HCT116 (cell line): ENCODE results near the gene AKAP9. TPM values are rescaled to one million over a fixed set of nuclear protein-coding genes. Genes with fewer than 3 reads are reported as not detected.

Experiments
- ATAC-seq: fragments of 200-7000 bp; cut with Tn5 transposase; 2 replicates; pipeline ENCODE4 v1.9.1; 2020; ENCODE audit warnings: mild to moderate bottlenecking, moderate library complexity
- BruUV-seq: library from RNA; stranded (reverse); fragments of 400-500 nt; replicated peaks from 2 replicates; lab custom pipeline; 2021; lab: Mats Ljungman, UMichigan
- CTCF ChIA-PET: fragments of 300-600 bp; sonication (Branson Sonifier 250); formaldehyde crosslinking; loops from one replicate; lab custom pipeline; 2021; ENCODE audit warnings: antibody characterized with exemption; lab: Charles Lee
- POLR2A ChIA-PET: fragments of 300-600, 350-600 bp; sonication (Branson Sonifier 250); formaldehyde crosslinking; loops from one replicate; lab custom pipeline; 2021; ENCODE audit warnings: antibody characterized with exemption; lab: Charles Lee
- RAD21 ChIA-PET, 2 experiments: fragments of 300-600 bp; sonication (Branson Sonifier 250); formaldehyde crosslinking; loops; one replicate each; lab custom pipeline; 2023; ENCODE audit warnings: low total read pairs in 2 of 2; ENCODE audit not compliant: uncharacterized antibody in 2 of 2, unreplicated experiment in 2 of 2, low non-redundant PET in 1 of 2; lab: Charles Lee
- DNase-seq: peaks from one replicate; pipeline ENCODE4 v3.0.0-alpha.2; 2010; ENCODE audit warnings: low read depth, low spot score
- H2AFZ ChIP-seq: fragments of 200-600 bp; shearing (Covaris generic), sonication (generic); 2 replicates; pipeline ENCODE4 v1.6.1; 2017; ENCODE audit warnings: low read depth, mixed run types, mixed read lengths, antibody characterized with exemption, low read length; ENCODE audit not compliant: poor library complexity, severe bottlenecking
- H3K27ac ChIP-seq: 2 replicates; pipeline ENCODE4 v1.5.1; 2012; ENCODE audit warnings: low read depth, low read length
- H3K27me3 ChIP-seq: fragments of 200-600 bp; sonication (generic); 2 replicates; pipeline ENCODE4 v1.6.1; 2016; ENCODE audit warnings: mixed run types, low read length, mixed read lengths; ENCODE audit not compliant: insufficient read depth
- H3K36me3 ChIP-seq, 2 experiments: fragments of 200-500 bp in 1 of 2; fragments of 200-600 bp in 1 of 2; sonication (Bioruptor generic) in 1 of 2; sonication (generic) in 1 of 2; 2 replicates each; pipeline versions ENCODE4 v1.5.1 to v1.6.1; 2014 to 2016; ENCODE audit warnings: low read length in 2 of 2, inconsistent platforms in 1 of 2, mixed read lengths in 1 of 2, mixed run types in 1 of 2; ENCODE audit not compliant: insufficient read depth in 2 of 2, control insufficient read depth in 1 of 2
- H3K4me1 ChIP-seq, 2 experiments: fragments of 200-600 bp in 1 of 2; sonication (generic) in 1 of 2; 2 replicates each; pipeline versions ENCODE4 v1.5.1 to v1.6.1; 2012 to 2017; ENCODE audit warnings: low read length in 2 of 2, inconsistent platforms in 1 of 2, mild to moderate bottlenecking in 1 of 2, mixed read lengths in 1 of 2, mixed run types in 1 of 2, moderate library complexity in 1 of 2; ENCODE audit not compliant: insufficient read depth in 2 of 2, control insufficient read depth in 1 of 2
- H3K4me2 ChIP-seq: fragments of 200-600 bp; sonication (generic); 2 replicates; pipeline ENCODE4 v1.6.1; 2017; ENCODE audit warnings: mixed run types, low read length, mixed read lengths
- H3K4me3 ChIP-seq, 2 experiments: fragments of 200-600 bp in 1 of 2; sonication (generic) in 1 of 2; replicated peaks in 1 of 2; 2 replicates each; pipeline ENCODE4 v1.5.1; 2011 to 2016; ENCODE audit warnings: low read length in 2 of 2, control low read depth in 1 of 2, low read depth in 1 of 2, mild to moderate bottlenecking in 1 of 2, mixed read lengths in 1 of 2, mixed run types in 1 of 2
- H3K79me2 ChIP-seq: fragments of 200-600 bp; sonication (generic); 2 replicates; pipeline ENCODE4 v1.6.1; 2017; ENCODE audit warnings: mild to moderate bottlenecking, mixed run types, low read length, moderate library complexity, mixed read lengths; ENCODE audit not compliant: insufficient read depth
- H3K9ac ChIP-seq: fragments of 200-600 bp; sonication (generic); 2 replicates; pipeline ENCODE4 v1.6.1; 2016; ENCODE audit warnings: low read length, mixed read lengths
- H3K9me2 ChIP-seq: fragments of 200-600 bp; sonication (generic), shearing (Covaris generic); 2 replicates; pipeline ENCODE4 v1.6.1; 2017; ENCODE audit warnings: mixed run types, mild to moderate bottlenecking, moderate library complexity; ENCODE audit not compliant: insufficient read depth
- H3K9me3 ChIP-seq, 2 experiments: fragments of 200-500 bp in 1 of 2; fragments of 200-600 bp in 1 of 2; sonication (Bioruptor generic) in 1 of 2; sonication (generic) in 1 of 2; 2 replicates each; pipeline ENCODE4 v1.6.1; 2014 to 2017; ENCODE audit warnings: low read length in 2 of 2, mixed read lengths in 2 of 2, inconsistent platforms in 1 of 2, low read depth in 1 of 2, mild to moderate bottlenecking in 1 of 2, mixed run types in 1 of 2, moderate library complexity in 1 of 2; ENCODE audit not compliant: control insufficient read depth in 1 of 2, insufficient read depth in 1 of 2
- H4K20me1 ChIP-seq: fragments of 200-600 bp; sonication (generic), shearing (Covaris generic); 2 replicates; pipeline ENCODE4 v1.6.1; 2017; ENCODE audit warnings: mixed run types, mild to moderate bottlenecking, moderate library complexity; ENCODE audit not compliant: insufficient read depth
- CEBPB ChIP-seq: IDR thresholded peaks from 2 replicates; pipeline ENCODE4 v1.6.1; 2012; ENCODE audit warnings: low read depth
- EGR1 ChIP-seq: IDR thresholded peaks from 2 replicates; pipeline ENCODE4 v1.6.1; 2012; ENCODE audit warnings: low read depth
- EZH2 ChIP-seq: fragments of 200-600 bp; sonication (generic); IDR thresholded peaks from 2 replicates; pipeline ENCODE4 v1.6.1; 2017; ENCODE audit warnings: antibody characterized with exemption, mixed run types
- EZH2phosphoT487 ChIP-seq: fragments of 200-600 bp; IDR thresholded peaks from 2 replicates; pipeline ENCODE4 v1.6.1; 2018; ENCODE audit warnings: antibody characterized with exemption, borderline replicate concordance
- FOSL1 ChIP-seq: IDR thresholded peaks from 2 replicates; pipeline ENCODE4 v1.6.1; 2012; ENCODE audit warnings: low read depth
- JUND ChIP-seq: IDR thresholded peaks from 2 replicates; pipeline ENCODE4 v1.6.1; 2012
- MAX ChIP-seq: IDR thresholded peaks from 2 replicates; pipeline ENCODE4 v1.6.1; 2012
- POLR2AphosphoS5 ChIP-seq: IDR thresholded peaks from 2 replicates; pipeline ENCODE4 v1.6.1; 2011; ENCODE audit warnings: mild to moderate bottlenecking, low read depth, low read length, moderate library complexity
- REST ChIP-seq: IDR thresholded peaks from 2 replicates; pipeline ENCODE4 v1.6.1; 2012; ENCODE audit warnings: low read depth
- SIN3A ChIP-seq: IDR thresholded peaks from 2 replicates; pipeline ENCODE4 v1.6.1; 2012; ENCODE audit warnings: low read depth
- SP1 ChIP-seq: IDR thresholded peaks from 2 replicates; pipeline ENCODE4 v1.6.1; 2012; ENCODE audit warnings: low read depth
- TCF7L2 ChIP-seq: IDR thresholded peaks from 2 replicates; pipeline ENCODE4 v1.7.0; 2011; ENCODE audit warnings: borderline replicate concordance, inconsistent platforms; ENCODE audit not compliant: insufficient read depth, insufficient read length; ENCODE audit errors: extremely low read depth
- YY1 ChIP-seq: IDR thresholded peaks from 2 replicates; pipeline ENCODE4 v1.6.1; 2011; ENCODE audit warnings: low read length, low read depth, moderate library complexity, mild to moderate bottlenecking; ENCODE audit not compliant: insufficient replicate concordance; ENCODE audit errors: extremely low read depth
- ZFX ChIP-seq: fragments of 450-650 bp; IDR thresholded peaks from 2 replicates; pipeline ENCODE4 v1.6.1; 2017
- ZNF274 ChIP-seq: fragments of 200-500 bp; sonication (Bioruptor generic); IDR thresholded peaks from 2 replicates; pipeline ENCODE4 v1.6.1; 2014; ENCODE audit warnings: mild to moderate bottlenecking, low read depth, low read length, inconsistent platforms
- intact Hi-C: fragments of 100-400 bp; cut with micrococcal nuclease; formaldehyde crosslinking; loops from 2 replicates; pipeline ENCODE4 v1.10.0; 2022
- total RNA-seq: library from RNA; stranded (reverse); gene quantifications from one replicate; pipeline ENCODE4 v1.2.1, GENCODE V29; 2021; ENCODE audit not compliant: unreplicated experiment
- TF ChIP-seq, protein P1 (sequence below): IDR thresholded peaks from 2 replicates; pipeline ENCODE4 v1.6.1; 2011; ENCODE audit warnings: mild to moderate bottlenecking, low read length, moderate library complexity; ENCODE audit not compliant: insufficient replicate concordance; ENCODE audit errors: extremely low read depth
- TF ChIP-seq, protein P2 (sequence below): IDR thresholded peaks from 2 replicates; pipeline ENCODE4 v1.6.1; 2012

Gene AKAP9
- total RNA-seq, 1 experiment from 2014 or later: 32.6 TPM

DNA sequence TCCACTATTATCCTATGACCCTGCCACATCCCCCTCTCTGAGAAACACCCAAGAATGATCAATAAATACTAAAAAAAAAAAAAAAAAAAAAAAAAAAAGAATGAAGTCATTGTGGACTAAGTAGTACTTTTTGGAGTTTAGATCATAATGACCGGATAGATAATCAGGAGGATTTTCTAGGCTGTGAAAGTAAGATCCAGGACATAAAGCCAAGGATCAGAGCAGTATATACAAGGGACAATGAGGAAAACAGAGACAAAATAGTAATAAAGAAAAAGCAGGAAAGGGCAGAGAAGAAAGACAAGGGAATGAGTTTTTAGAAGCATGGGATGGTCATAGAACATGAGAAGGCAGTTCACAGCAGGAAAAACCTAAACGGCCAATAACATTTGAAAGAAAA, 87.6 kb downstream of the AKAP9 start:
- BruUV-seq: no TSS peak
- no peak overlapping the region for H3K27ac ChIP-seq
- no peak overlapping the region for H2AFZ ChIP-seq
- H3K9ac ChIP-seq: no peak overlapping the region
- no peak overlapping the region for H3K4me2 ChIP-seq
- ChIA-PET RAD21 (no interaction called here), POLR2A (no interaction called here), CTCF (no interaction called here)
- TF ChIP-seq SIN3A (no peak), CEBPB (no peak), JUND (no peak), YY1 (no peak), FOSL1 (no peak), REST (no peak), MAX (no peak), EGR1 (no peak), ZNF274 (no peak), POLR2AphosphoS5 (no peak), ZFX (no peak), TCF7L2 (no peak), EZH2phosphoT487 (no peak), SP1 (no peak), EZH2 (no peak)
- TF ChIP-seq, protein P1, sequence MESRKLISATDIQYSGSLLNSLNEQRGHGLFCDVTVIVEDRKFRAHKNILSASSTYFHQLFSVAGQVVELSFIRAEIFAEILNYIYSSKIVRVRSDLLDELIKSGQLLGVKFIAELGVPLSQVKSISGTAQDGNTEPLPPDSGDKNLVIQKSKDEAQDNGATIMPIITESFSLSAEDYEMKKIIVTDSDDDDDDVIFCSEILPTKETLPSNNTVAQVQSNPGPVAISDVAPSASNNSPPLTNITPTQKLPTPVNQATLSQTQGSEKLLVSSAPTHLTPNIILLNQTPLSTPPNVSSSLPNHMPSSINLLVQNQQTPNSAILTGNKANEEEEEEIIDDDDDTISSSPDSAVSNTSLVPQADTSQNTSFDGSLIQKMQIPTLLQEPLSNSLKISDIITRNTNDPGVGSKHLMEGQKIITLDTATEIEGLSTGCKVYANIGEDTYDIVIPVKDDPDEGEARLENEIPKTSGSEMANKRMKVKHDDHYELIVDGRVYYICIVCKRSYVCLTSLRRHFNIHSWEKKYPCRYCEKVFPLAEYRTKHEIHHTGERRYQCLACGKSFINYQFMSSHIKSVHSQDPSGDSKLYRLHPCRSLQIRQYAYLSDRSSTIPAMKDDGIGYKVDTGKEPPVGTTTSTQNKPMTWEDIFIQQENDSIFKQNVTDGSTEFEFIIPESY: no peak
- TF ChIP-seq, protein P2, sequence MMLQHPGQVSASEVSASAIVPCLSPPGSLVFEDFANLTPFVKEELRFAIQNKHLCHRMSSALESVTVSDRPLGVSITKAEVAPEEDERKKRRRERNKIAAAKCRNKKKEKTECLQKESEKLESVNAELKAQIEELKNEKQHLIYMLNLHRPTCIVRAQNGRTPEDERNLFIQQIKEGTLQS: no peak
- H3K4me3 ChIP-seq: no peak overlapping the region
- H4K20me1 ChIP-seq: no peaks in the 10 kb centered on the region
- H3K79me2 ChIP-seq: no peaks in the 10 kb centered on the region
- intact Hi-C loops: no loop called here
- no peaks in the 10 kb centered on the region for H3K9me2 ChIP-seq
- ATAC-seq: no peak
- H3K4me1 ChIP-seq: no peaks in the 10 kb centered on the region
- H3K9me3 ChIP-seq: no peaks in the 10 kb centered on the region
- H3K36me3 ChIP-seq: peaks cover 0 to 5% of the 10 kb centered on the region in 2 experiments; a peak in 2 of 4 replicates
- no peaks in the 10 kb centered on the region for H3K27me3 ChIP-seq
- no peak for DNase-seq
